ENCODE results near the gene CLIC4.
"Not testable (repeated sequence)": the region's sequence is repeated elsewhere in the genome, so short reads cannot be mapped to it uniquely, and the experiment has no call there.

CLIC4 gene

DNA sequence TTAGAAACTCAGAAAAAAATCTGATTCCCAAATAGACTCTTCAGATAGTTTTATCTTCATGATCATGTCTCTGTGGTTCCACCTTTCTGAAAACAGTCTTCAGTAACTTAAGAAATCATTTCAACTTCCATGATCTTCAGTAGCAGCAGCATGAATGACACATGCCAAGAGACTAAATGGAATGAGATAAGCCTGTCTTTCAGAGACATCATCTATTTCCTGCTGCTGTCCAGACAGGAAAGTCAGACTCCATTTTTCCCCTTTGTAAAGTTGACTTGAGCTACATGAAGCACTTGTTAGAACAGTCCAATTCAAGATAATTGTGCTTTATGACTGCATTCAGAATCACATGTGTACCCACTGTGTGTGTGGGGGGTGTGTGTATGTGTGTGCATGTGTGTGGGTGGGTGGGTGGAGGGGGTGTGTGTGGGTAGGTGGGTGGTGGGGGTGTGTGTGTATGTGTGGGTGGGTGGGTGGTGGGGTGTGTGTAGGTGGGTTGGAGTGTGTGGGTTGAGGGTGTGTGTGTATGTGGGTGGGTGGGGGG is 58.8 kb downstream of the CLIC4 start:
- H3K4me3 ChIP-seq (ENCODE audit: low read depth, low read length) = no peak overlapping the region
- peaks cover 18% of the 10 kb centered on the region for H3K36me3 ChIP-seq
- no peak overlapping the region for H3K27ac ChIP-seq
- DNase-seq = no peak
- H3K27me3 ChIP-seq (ENCODE audit: insufficient read depth, low read depth, severe bottlenecking) = no peaks in the 10 kb centered on the region
- TF ChIP-seq, protein P1, sequence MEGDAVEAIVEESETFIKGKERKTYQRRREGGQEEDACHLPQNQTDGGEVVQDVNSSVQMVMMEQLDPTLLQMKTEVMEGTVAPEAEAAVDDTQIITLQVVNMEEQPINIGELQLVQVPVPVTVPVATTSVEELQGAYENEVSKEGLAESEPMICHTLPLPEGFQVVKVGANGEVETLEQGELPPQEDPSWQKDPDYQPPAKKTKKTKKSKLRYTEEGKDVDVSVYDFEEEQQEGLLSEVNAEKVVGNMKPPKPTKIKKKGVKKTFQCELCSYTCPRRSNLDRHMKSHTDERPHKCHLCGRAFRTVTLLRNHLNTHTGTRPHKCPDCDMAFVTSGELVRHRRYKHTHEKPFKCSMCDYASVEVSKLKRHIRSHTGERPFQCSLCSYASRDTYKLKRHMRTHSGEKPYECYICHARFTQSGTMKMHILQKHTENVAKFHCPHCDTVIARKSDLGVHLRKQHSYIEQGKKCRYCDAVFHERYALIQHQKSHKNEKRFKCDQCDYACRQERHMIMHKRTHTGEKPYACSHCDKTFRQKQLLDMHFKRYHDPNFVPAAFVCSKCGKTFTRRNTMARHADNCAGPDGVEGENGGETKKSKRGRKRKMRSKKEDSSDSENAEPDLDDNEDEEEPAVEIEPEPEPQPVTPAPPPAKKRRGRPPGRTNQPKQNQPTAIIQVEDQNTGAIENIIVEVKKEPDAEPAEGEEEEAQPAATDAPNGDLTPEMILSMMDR (IDR thresholded peaks at IDR 0.05; ENCODE audit: low read depth, low read length) = no peak
- no peaks in the 10 kb centered on the region for H3K9me3 ChIP-seq (ENCODE audit: severe bottlenecking)

DNA sequence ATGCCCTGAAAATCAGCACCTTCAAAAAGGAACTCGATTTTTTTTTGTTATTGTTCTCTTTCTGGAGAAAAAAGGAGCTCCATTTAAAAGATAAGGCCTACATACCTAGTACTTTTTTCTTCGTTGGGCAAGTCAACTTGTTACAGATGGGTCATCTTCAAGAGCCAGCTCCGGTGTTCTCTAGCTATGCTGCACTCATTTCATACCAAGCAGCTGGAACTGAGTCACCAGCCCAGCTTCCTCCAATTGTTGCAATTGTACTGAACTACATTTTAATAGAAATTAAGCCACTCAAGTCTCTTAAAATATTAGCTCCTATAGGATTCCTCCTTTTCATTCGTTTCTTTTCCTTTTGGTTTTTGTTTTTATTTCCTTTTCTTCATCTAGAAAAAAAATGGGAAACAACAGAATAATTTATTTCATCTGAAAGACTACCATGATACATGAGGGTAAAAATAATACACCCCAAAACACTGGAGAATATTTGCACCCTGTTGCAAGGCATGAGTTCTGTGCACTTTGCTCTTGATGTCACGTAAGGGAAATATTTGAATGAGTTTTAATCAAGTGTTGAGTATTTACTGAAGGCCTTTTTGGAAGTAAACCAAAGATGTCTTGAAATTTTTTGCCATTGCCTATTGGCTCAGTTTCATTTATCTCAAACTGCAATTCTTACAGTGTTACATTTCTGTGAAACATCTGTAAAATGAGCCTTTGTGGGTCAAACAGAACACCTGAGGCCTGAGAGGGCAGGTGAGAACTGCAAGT is 60.5 kb downstream of the CLIC4 start:
- Histone ChIP-seq H3K4me3 (ENCODE audit: low read depth, low read length) (no peak overlapping the region), H3K27me3 (ENCODE audit: insufficient read depth, low read depth, severe bottlenecking) (no peaks in the 10 kb centered on the region), H3K27ac (no peak overlapping the region), H3K9me3 (ENCODE audit: severe bottlenecking) (no peaks in the 10 kb centered on the region), H3K36me3 (peaks cover 18% of the 10 kb centered on the region)
- TF ChIP-seq, protein P1 (IDR thresholded peaks at IDR 0.05; ENCODE audit: low read depth, low read length) = no peak
- DNase-seq = no peak

DNA sequence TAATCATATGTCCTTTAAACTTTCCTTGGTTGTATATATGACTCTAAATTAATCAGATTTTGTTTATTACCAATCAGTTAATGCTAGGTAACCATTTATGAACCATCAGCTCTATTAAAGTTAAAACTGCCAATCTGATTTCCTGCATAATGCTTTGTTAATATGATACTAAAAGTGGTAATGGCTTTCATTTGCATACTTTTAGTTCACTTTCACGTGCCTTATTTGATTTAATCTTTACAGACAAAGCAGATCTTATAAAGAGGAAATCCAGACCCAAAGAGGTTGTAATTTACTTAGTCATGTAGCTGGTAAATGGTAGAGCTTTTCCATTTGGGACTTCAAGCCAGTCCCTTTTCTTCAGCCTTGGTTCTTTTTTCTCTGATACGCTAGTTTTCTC is 61.3 kb downstream of the CLIC4 start:
- Histone ChIP-seq H3K27ac (no peak overlapping the region), H3K36me3 (peaks cover 18% of the 10 kb centered on the region), H3K4me3 (ENCODE audit: low read depth, low read length) (no peak overlapping the region), H3K9me3 (ENCODE audit: severe bottlenecking) (no peaks in the 10 kb centered on the region), H3K27me3 (ENCODE audit: insufficient read depth, low read depth, severe bottlenecking) (no peaks in the 10 kb centered on the region)
- DNase-seq = no peak
- TF ChIP-seq, protein P1 (IDR thresholded peaks at IDR 0.05; ENCODE audit: low read depth, low read length) = no peak

DNA sequence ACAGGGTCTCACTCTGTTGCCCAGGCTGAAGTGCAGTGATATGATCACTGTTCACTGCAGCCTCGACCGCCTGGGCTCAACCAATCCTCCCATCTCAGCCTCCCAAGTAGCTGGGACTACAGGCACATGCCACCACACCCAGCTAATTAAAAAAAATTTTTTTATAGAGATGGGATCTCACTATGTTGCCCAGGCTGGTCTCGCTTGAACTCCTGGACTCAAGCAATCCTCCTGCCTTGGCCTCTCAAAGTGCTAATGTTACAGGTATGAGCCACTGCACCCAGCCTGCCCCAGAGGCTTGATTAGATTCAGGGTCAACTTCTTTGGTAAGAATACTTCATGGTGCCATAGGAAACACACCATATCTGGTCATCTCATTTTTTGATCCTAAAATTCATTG is 66.2 kb downstream of the CLIC4 start:
- H3K4me3 ChIP-seq (ENCODE audit: low read depth, low read length); H3K9me3 ChIP-seq (ENCODE audit: severe bottlenecking); H3K27ac ChIP-seq; H3K27me3 ChIP-seq (ENCODE audit: insufficient read depth, low read depth, severe bottlenecking); DNase-seq: not testable (repeated sequence)
- peaks cover 45% of the 10 kb centered on the region for H3K36me3 ChIP-seq

DNA sequence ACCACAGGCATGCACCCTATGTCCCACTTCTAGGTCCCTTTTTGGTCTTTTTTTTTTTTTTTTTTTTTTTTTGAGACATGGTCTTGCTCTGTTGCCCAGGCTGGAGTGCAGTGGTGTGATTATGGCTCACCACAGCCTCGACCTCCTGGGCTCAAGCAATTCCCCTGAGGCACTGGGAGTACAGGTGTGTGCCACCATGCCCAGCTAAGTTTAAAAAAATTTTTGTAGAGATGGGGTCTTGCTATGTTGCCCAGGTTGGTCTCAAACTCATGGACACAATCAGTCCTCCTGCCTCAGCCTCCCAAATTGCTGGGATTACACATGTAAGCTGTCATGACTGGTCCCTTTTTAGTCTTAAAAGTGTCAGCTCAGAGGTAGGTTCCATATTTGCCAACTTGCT is 75.0 kb downstream of the CLIC4 start:
- not testable (repeated sequence) for H3K9me3 ChIP-seq (ENCODE audit: severe bottlenecking); DNase-seq; H3K4me3 ChIP-seq (ENCODE audit: low read depth, low read length); H3K27ac ChIP-seq; H3K27me3 ChIP-seq (ENCODE audit: insufficient read depth, low read depth, severe bottlenecking)
- peaks cover 38% of the 10 kb centered on the region for H3K36me3 ChIP-seq

DNA sequence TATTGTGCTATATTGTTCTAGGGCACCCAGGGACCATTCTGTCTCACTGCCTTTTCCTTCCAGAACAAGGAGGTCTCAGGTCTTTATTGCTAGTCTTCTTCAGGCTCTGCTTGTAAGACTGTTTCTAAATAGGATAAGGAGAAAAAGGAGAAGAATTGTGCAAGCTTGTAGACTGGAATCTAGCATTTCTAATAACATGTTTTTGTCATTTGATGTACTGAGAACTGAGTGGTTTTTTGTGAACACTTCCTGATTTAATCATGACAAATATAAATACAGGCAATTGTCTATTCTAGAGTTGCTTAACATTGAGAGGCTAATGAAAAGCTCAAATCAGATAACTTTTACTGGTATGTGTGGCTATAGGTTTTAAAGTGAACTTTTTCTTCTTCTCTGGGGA is 77.6 kb downstream of the CLIC4 start:
- DNase-seq = no peak
- no peak overlapping the region for H3K27ac ChIP-seq
- TF ChIP-seq, protein P1 (IDR thresholded peaks at IDR 0.05; ENCODE audit: low read depth, low read length) = no peak

DNA sequence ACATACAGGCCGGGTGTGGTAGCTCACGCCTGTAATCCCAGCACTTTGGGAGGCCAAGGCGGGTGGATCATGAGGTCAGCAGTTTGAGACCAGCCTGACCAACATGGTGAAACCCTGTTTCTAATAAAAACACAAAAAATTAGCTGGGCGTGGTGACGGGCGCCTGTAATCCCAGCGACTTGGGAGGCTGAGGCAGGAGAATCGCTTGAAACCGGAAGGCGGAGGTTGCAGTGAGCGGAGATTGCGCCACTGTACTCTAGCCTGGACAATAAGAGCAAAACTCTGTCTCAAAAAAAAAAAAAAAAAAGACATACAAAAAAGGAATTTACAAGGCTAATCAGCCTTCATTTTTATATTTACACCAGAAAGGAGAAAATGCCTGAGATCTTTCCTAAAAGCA is 78.2 kb downstream of the CLIC4 start:
- not testable (repeated sequence) for H3K4me3 ChIP-seq (ENCODE audit: low read depth, low read length); H3K27me3 ChIP-seq (ENCODE audit: insufficient read depth, low read depth, severe bottlenecking); DNase-seq; H3K9me3 ChIP-seq (ENCODE audit: severe bottlenecking); H3K27ac ChIP-seq
- peaks cover 24% of the 10 kb centered on the region for H3K36me3 ChIP-seq

More for the DNA sequence above, 77.6 kb downstream of the CLIC4 start:
- Histone ChIP-seq H3K9me3 (ENCODE audit: severe bottlenecking) (no peaks in the 10 kb centered on the region), H3K36me3 (peaks cover 27% of the 10 kb centered on the region), H3K4me3 (ENCODE audit: low read depth, low read length) (no peak overlapping the region), H3K27me3 (ENCODE audit: insufficient read depth, low read depth, severe bottlenecking) (no peaks in the 10 kb centered on the region)

Measured in WERI-Rb-1 (cell line).